Ectodermal cell (in vitro differentiated cells): ENCODE data around the gene FCN2.
"Not testable (repeated sequence)": the region's sequence is repeated elsewhere in the genome, so short reads cannot be mapped to it uniquely, and the experiment has no call there.

Source experiments
- H3K27ac ChIP-seq: 2 replicates; pipeline ENCODE4 v1.7.0; 2013; ENCODE audit warnings: mild to moderate bottlenecking, low read depth, low read length; ENCODE audit not compliant: insufficient read depth, poor library complexity, severe bottlenecking
- H3K27me3 ChIP-seq: 2 replicates; pipeline ENCODE4 v1.7.0; 2013; ENCODE audit warnings: mild to moderate bottlenecking, low read length; ENCODE audit not compliant: insufficient read depth, control insufficient read depth, poor library complexity, severe bottlenecking
- H3K36me3 ChIP-seq: one replicate; pipeline ENCODE4 v1.7.0; 2013; ENCODE audit warnings: low read length; ENCODE audit not compliant: control insufficient read depth, insufficient read depth
- H3K4me1 ChIP-seq: one replicate; pipeline ENCODE4 v1.7.0; 2013; ENCODE audit warnings: low read length; ENCODE audit not compliant: control insufficient read depth, insufficient read depth
- H3K4me3 ChIP-seq: 2 replicates; pipeline ENCODE4 v1.7.0; 2013; ENCODE audit warnings: low read depth, low read length, control low read depth; ENCODE audit not compliant: insufficient read depth
- H3K9me3 ChIP-seq: 2 replicates; pipeline ENCODE4 v1.7.0; 2013; ENCODE audit warnings: mild to moderate bottlenecking, low read length, moderate library complexity; ENCODE audit not compliant: control insufficient read depth
- WGBS, 2 experiments: methylation state at CpG; one replicate each; pipeline ENCODE4 v1.1.7; 2013; ENCODE audit warnings: missing lambda C conversion rate in 2 of 2; 5-methylcytosine and 5-hydroxymethylcytosine counted together

The FCN2 gene

GRCh38 chr9:134857451-134857850 is 23.2 kb upstream of the FCN2 start:
- not testable (repeated sequence) for H3K27me3 ChIP-seq, H3K4me3 ChIP-seq, H3K9me3 ChIP-seq, H3K36me3 ChIP-seq, H3K4me1 ChIP-seq, H3K27ac ChIP-seq
- WGBS, 2 experiments: 89 to 92% methylated on average over 2 of the region's 2 CpGs

DNA sequence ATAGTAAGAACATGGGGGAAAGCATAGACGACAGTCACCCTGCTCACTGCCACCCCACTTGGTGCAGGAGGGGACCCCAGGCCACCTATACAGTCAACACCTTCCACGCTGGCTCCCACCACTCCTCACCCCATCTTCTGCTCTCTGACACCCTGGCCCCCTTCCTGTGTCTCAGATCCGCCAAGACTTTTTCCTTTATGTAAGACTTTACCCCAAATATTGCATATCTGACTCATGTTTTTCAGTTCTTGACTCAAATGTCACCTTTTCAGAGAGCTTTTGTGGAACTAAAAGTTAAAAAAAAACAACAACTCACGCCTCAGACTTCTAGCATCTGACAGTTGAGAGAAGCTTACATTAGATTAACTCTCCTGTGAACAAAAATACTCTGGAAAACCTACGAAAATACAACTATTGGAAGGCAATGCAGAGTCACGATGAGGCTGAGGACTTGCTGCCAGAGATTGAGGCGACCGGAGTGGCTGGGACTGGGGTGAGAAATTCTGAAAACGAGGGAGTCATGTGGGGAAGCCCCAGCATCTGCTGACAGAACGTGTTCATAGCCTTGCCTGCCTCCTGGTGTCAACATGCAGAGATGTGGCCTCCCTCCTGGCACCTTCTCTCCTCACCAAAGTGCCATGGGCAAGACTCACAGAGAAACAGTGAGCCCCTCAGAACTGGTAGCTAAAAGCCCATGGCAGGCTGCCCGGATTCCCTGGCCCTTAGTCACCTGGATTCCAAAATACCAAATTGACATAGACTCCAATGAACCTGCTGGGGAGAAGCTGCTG is 22.4 kb upstream of the FCN2 start:
- Histone ChIP-seq H3K36me3 (no peaks in the 10 kb centered on the region), H3K27me3 (no peaks in the 10 kb centered on the region), H3K9me3 (no peaks in the 10 kb centered on the region), H3K27ac (no peak overlapping the region), H3K4me3 (no peak overlapping the region), H3K4me1 (no peaks in the 10 kb centered on the region)
- WGBS, 2 experiments: 85 to 86% methylated on average over 11 of the region's 11 CpGs

GRCh38 chr9:134860510-134860909 is 20.1 kb upstream of the FCN2 start:
- Histone ChIP-seq H3K27ac (no peak overlapping the region), H3K36me3 (no peaks in the 10 kb centered on the region), H3K4me1 (no peaks in the 10 kb centered on the region), H3K27me3 (no peaks in the 10 kb centered on the region), H3K4me3 (no peak overlapping the region), H3K9me3 (no peaks in the 10 kb centered on the region)
- WGBS, 2 experiments: 93 to 94% methylated on average over 13 of the region's 13 CpGs

DNA sequence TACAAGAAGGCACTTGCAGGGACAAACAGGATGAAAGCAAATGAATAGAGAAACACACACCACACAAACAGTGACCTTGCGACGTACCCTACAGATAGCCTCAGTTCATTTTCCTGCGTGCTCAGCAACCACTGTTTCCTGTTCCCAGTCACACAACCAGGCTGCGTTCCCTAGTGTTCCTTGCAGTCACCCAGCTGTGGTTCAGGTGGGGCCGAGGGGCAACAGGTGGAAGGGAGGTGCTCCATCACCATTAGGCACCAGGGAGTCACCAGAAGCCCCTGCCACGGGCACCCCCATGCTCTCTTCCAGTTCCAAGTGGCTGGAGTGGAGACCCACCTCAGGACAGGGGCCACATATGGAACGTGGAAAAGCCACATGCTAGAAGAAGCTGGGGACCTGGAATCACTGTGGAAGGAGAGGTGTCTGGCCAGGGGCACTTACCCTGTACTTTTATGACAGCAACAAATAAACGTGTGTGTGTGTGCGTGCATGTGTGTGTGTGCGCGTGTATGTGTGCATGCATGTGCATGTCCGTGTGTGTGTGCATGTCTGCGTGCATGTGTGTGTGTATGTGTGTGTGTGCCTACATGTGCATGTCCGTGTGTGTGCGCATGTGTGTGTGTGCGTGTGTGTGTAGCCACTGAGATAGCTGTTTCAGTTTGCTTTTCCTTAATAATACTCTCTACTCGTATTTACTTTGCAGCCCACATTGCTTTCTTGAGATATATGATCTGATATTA is 18.8 kb upstream of the FCN2 start:
- Histone ChIP-seq H3K27me3 (no peaks in the 10 kb centered on the region), H3K4me3 (no peak overlapping the region), H3K36me3 (no peaks in the 10 kb centered on the region), H3K9me3 (no peaks in the 10 kb centered on the region), H3K4me1 (no peaks in the 10 kb centered on the region), H3K27ac (no peak overlapping the region)
- 93 to 94% methylated on average over 16 of the region's 17 CpGs for WGBS, 2 experiments

- H3K9me3 ChIP-seq: no peaks in the 10 kb centered on the region
- no peaks in the 10 kb centered on the region for H3K36me3 ChIP-seq
- H3K27ac ChIP-seq: no peak overlapping the region
- no peak overlapping the region for H3K4me3 ChIP-seq
- WGBS, 2 experiments: 94 to 95% methylated on average over 16 of the region's 16 CpGs
- no peaks in the 10 kb centered on the region for H3K27me3 ChIP-seq
- no peaks in the 10 kb centered on the region for H3K4me1 ChIP-seq
Observed at GRCh38 chr9:134863306-134863902, 17.2 kb upstream of the FCN2 start.

GRCh38 chr9:134863941-134864820 is 16.4 kb upstream of the FCN2 start:
- H3K4me3 ChIP-seq: no peak overlapping the region

GRCh38 chr9:134864821-134865190 is 15.8 kb upstream of the FCN2 start:
- Histone ChIP-seq H3K4me1 (no peaks in the 10 kb centered on the region), H3K27me3 (no peaks in the 10 kb centered on the region), H3K4me3 (no peak overlapping the region), H3K27ac (no peak overlapping the region), H3K9me3 (no peaks in the 10 kb centered on the region), H3K36me3 (no peaks in the 10 kb centered on the region)
- WGBS, 2 experiments: 93 to 94% methylated on average over 13 of the region's 13 CpGs

More at GRCh38 chr9:134863941-134864820, 16.4 kb upstream of the FCN2 start:
- Histone ChIP-seq H3K4me1 (no peaks in the 10 kb centered on the region), H3K9me3 (no peaks in the 10 kb centered on the region), H3K27me3 (no peaks in the 10 kb centered on the region), H3K27ac (no peak overlapping the region), H3K36me3 (no peaks in the 10 kb centered on the region)
- 90 to 91% methylated on average over 28 of the region's 28 CpGs for WGBS, 2 experiments

GRCh38 chr9:134867917-134868750 is 12.5 kb upstream of the FCN2 start:
- Histone ChIP-seq H3K36me3 (no peaks in the 10 kb centered on the region), H3K4me3 (no peak overlapping the region), H3K27ac (no peak overlapping the region), H3K4me1 (no peaks in the 10 kb centered on the region), H3K27me3 (no peaks in the 10 kb centered on the region), H3K9me3 (no peaks in the 10 kb centered on the region)
- WGBS, 2 experiments: 94 to 96% methylated on average over 22 of the region's 22 CpGs

- H3K4me3 ChIP-seq: no peak overlapping the region
- H3K9me3 ChIP-seq: no peaks in the 10 kb centered on the region
- H3K36me3 ChIP-seq: no peaks in the 10 kb centered on the region
- 93 to 94% methylated on average over 25 of the region's 25 CpGs for WGBS, 2 experiments
- H3K27me3 ChIP-seq: no peaks in the 10 kb centered on the region
- no peak overlapping the region for H3K27ac ChIP-seq
- no peaks in the 10 kb centered on the region for H3K4me1 ChIP-seq
Observed at GRCh38 chr9:134868751-134869553, 11.7 kb upstream of the FCN2 start.
